Peyer's patch (tissue), 4 donors: ENCODE measurements around the gene BET1L. TPM values are rescaled to one million over a fixed set of nuclear protein-coding genes. Genes with fewer than 3 reads are reported as not detected.
A peak's percentile ranks its signal among the peaks of the same experiment; 100 is the strongest.

Experiments used
- DNase-seq, 3 donors: peaks; one replicate each; pipeline ENCODE4 v3.0.0-alpha.2; 2017 to 2019
- H3K27ac ChIP-seq, 4 donors: fragments of 200-600 bp; sonication (generic); one replicate each; pipeline ENCODE4 v1.5.1; 2016 to 2019
- H3K27me3 ChIP-seq, 2 donors: fragments of 200-600 bp; sonication (generic); one replicate each; pipeline ENCODE4 v1.5.1; 2019
- H3K36me3 ChIP-seq, 3 donors: fragments of 200-600 bp; sonication (generic); one replicate each; pipeline ENCODE4 v1.5.1; 2016 to 2019
- H3K4me1 ChIP-seq, 4 donors: fragments of 200-600 bp; sonication (generic); one replicate each; pipeline ENCODE4 v1.5.1; 2016 to 2019
- H3K4me3 ChIP-seq, 4 donors: fragments of 200-600 bp; sonication (generic); 1 replicate in 3 of 4; 2 replicates in 1 of 4; pipeline ENCODE4 v1.5.1; 2016 to 2019; ENCODE audit warnings: mild to moderate bottlenecking in 1 of 4
- H3K9me3 ChIP-seq, 4 donors: fragments of 200-600 bp; sonication (generic); one replicate each; pipeline ENCODE4 v1.5.1; 2016 to 2019; ENCODE audit warnings: mild to moderate bottlenecking in 1 of 4
- CTCF ChIP-seq, 6 experiments: fragments of 450-650 bp in 4 of 6; fragments of 200-600 bp in 2 of 6; sonication (generic) in 1 of 6; IDR thresholded peaks; one replicate each; pipeline ENCODE4 v1.5.1; 2017 to 2019; ENCODE audit warnings: antibody characterized with exemption in 6 of 6, mild to moderate bottlenecking in 3 of 6, moderate library complexity in 1 of 6
- POLR2A ChIP-seq, 2 donors: fragments of 450-650 bp; IDR thresholded peaks; one replicate each; pipeline ENCODE4 v1.5.1; 2017; ENCODE audit warnings: antibody characterized with exemption in 2 of 2, mild to moderate bottlenecking in 2 of 2, moderate library complexity in 2 of 2
- total RNA-seq, 4 donors: library from RNA; depleted of rRNA; stranded (reverse); fragments of >200 nt; gene quantifications; one replicate each; pipeline ENCODE4 v1.1.0, GENCODE V29; 2016

Gene BET1L
- total RNA-seq, 4 donors from 2014 or later = 20.6 to 69.7 (median 40.1) TPM

- no peaks in the 10 kb centered on the region for H3K9me3 ChIP-seq
- peaks cover 3 to 34% (median 17%) of the 10 kb centered on the region in 4 donors for H3K4me1 ChIP-seq
- H3K4me3 ChIP-seq = peak overlapping the region; percentile 88 to 99 (median 98)
- TF ChIP-seq CTCF (IDR thresholded peaks at IDR 0.05) (no peak), POLR2A (IDR thresholded peaks at IDR 0.05) (no peak)
- peak overlapping the region; percentile 98 to 100 (median 99) for H3K27ac ChIP-seq
- H3K27me3 ChIP-seq = no peaks in the 10 kb centered on the region
- peaks cover 0 to 59% (median 0%) of the 10 kb centered on the region in 3 donors for H3K36me3 ChIP-seq
- peak in 1 of 3 donors; percentile 70 for DNase-seq
Measured at GRCh38 chr11:207863-208180, 623 bp upstream of the BET1L start.

DNA sequence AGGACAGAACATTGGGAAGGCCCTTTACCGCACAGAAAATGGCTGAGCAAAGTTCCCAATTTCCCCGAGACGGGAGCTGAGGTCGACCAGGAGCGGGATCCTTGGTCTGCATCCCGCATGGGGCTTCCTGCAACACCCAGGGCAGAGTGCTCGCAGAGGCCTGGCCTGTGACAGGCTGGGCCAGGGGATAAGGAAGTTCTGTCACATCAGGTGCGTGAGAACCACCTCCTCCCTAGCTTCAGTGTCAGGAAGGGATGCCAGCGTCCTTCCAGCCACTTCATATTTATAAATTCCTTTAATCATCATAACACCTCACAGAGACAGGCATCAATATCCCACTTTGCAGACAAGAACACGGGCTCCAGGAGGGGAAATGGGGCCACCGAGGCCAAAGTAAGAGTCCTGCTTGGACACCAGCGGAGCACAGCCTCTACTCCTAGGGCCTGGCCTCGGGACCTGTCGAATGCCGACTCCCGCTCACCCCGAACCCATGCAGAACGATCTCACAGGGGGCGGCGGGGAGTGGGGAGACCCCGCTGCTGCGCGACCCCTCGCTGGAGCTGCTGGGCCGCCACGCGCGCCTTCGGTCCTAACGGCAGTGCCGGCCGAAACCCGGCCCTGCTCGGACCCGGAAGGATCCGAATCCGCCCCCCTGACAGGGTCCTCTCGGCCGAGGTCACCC lies 532 bp downstream of the BET1L start:
- Histone ChIP-seq H3K27ac (peak overlapping the region; percentile 98 to 100 (median 99)), H3K36me3 (peaks cover 0 to 47% (median 0%) of the 10 kb centered on the region in 3 donors), H3K4me3 (peak overlapping the region; percentile 88 to 99 (median 98)), H3K4me1 (peaks cover 3 to 45% (median 17%) of the 10 kb centered on the region in 4 donors), H3K9me3 (no peaks in the 10 kb centered on the region), H3K27me3 (no peaks in the 10 kb centered on the region)
- peak; percentile 23 to 72 (median 66) for DNase-seq
- TF ChIP-seq POLR2A (IDR thresholded peaks at IDR 0.05) = peak in 1 of 2 donors; percentile 32
- TF ChIP-seq CTCF (IDR thresholded peaks at IDR 0.05) = no peak

DNA sequence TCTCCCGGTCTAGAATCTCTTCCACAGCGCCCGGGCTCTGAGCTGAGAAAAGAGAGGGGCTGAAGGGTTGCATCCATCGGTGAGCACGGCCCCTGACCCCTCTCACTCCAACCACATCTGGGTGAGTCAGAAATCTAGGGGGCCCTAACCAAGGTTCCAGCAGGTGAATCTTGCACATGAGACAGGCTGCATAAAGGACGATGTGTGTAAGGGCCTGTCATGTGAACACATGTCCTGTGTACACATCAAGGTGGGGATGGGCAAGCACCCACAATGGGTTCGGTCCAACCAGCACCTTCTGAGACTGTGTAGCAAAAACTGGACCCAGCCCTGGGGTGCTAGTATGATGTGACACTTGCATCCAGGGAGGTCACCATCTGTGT lies 1.2 kb downstream of the BET1L start:
- DNase-seq = no peak
- Histone ChIP-seq H3K4me3 (peak overlapping the region; percentile 88 to 99 (median 98)), H3K27me3 (no peaks in the 10 kb centered on the region), H3K27ac (peak overlapping the region in 3 of 4 donors; percentile 98 to 100 (median 99)), H3K36me3 (peaks cover 0 to 41% (median 0%) of the 10 kb centered on the region in 3 donors), H3K9me3 (no peaks in the 10 kb centered on the region), H3K4me1 (peaks cover 3 to 45% (median 17%) of the 10 kb centered on the region in 4 donors)
- TF ChIP-seq POLR2A (IDR thresholded peaks at IDR 0.05) (no peak), CTCF (IDR thresholded peaks at IDR 0.05) (no peak)

DNA sequence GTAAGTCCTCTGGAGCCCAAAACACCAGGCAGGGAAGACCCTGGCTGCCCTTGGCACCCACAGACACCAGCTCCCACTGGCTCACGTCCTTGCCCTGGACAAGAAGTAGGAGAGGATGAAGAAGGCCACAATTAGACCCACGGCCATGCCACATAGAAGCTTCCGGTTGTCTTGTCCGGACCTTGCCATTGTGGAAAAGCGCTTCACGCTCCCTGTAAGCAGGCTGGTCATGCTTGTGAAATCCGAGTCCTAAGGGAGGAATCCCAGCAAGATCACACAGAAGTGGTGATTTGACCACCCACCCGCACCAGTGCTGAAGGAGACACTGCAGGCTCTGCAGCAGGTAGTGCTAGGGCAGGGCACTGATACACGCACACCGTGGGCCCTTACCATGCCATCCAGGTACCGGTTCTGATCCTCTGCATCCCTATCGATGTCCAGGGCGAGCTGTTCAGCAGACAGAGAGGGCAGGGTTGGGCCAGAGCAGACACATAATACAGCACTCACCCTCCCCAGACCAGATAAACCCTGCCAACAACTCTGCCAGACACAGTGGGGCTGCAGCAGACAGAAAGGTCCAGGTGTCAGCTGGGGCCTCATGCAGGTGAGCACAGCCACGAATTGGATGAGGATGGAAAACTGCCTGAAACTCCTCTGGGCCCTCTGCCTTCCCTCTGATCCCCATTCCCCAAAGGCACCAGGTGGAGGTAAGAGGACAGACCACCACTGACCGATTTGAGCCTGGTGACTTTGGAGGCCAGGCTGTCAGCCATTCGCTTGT lies 1.8 kb downstream of the BET1L start:
- Histone ChIP-seq H3K27me3 (no peaks in the 10 kb centered on the region), H3K4me1 (peaks cover 3 to 40% (median 17%) of the 10 kb centered on the region in 4 donors), H3K36me3 (peaks cover 0 to 41% (median 0%) of the 10 kb centered on the region in 3 donors), H3K4me3 (peak overlapping the region in 1 of 4 donors; percentile 88), H3K27ac (no peak overlapping the region), H3K9me3 (no peaks in the 10 kb centered on the region)
- peak in 2 of 3 donors; percentile 40 to 45 for DNase-seq
- TF ChIP-seq POLR2A (IDR thresholded peaks at IDR 0.05) (no peak), CTCF (IDR thresholded peaks at IDR 0.05) (no peak)

- TF ChIP-seq POLR2A (IDR thresholded peaks at IDR 0.05) = no peak
- no peak for TF ChIP-seq CTCF (IDR thresholded peaks at IDR 0.05)
- Histone ChIP-seq H3K27ac (no peak overlapping the region), H3K36me3 (peaks cover 0 to 34% (median 0%) of the 10 kb centered on the region in 3 donors), H3K4me1 (peaks cover 3 to 33% (median 16%) of the 10 kb centered on the region in 4 donors), H3K27me3 (no peaks in the 10 kb centered on the region), H3K4me3 (no peak overlapping the region), H3K9me3 (no peaks in the 10 kb centered on the region)
- DNase-seq = peak in 2 of 3 donors; percentile 40
Measured at GRCh38 chr11:204587-205109, 2.6 kb downstream of the BET1L start.
